SK-N-SH (cell line): Measurements from ENCODE around the gene TRAPPC13. TPM values are rescaled to one million over a fixed set of nuclear protein-coding genes. Genes with fewer than 3 reads are reported as not detected.
A peak's percentile ranks its signal among the peaks of the same experiment; 100 is the strongest.

Source experiments
- CTCF ChIA-PET: fragments of 300-600, 350-600 bp; formaldehyde crosslinking; extraction: SDS; loops from one replicate; lab custom pipeline; 2021; lab: Yijun Ruan, JAX
- POLR2A ChIA-PET: fragments of 350-600 bp; sonication (Branson Sonifier 250); formaldehyde crosslinking; extraction: SDS; loops from one replicate; lab custom pipeline; 2020; ENCODE audit warnings: antibody characterized with exemption, inconsistent platforms; lab: Yijun Ruan, JAX
- DNase-seq: peaks from one replicate; pipeline ENCODE4 v3.0.0; 2012
- H2AFZ ChIP-seq: fragments of 200-600 bp; sonication (generic); 2 replicates; pipeline ENCODE4 v1.8.1; 2016; ENCODE audit warnings: antibody characterized with exemption, mild to moderate bottlenecking, low read depth
- H3F3A ChIP-seq: fragments of 200-600 bp; sonication (generic); replicated peaks from 2 replicates; pipeline ENCODE3; 2016; ENCODE audit warnings: antibody characterized with exemption, mild to moderate bottlenecking; ENCODE audit not compliant: insufficient read depth
- H3K27ac ChIP-seq, 2 experiments: fragments of 200-500 bp in 1 of 2; fragments of 200-600 bp in 1 of 2; sonication (Bioruptor generic) in 1 of 2; sonication (generic), shearing (Covaris generic) in 1 of 2; 2 replicates each; pipeline versions ENCODE4 v1.5.1 to v1.6.1; 2014 to 2016; ENCODE audit warnings: low read depth in 2 of 2, inconsistent platforms in 1 of 2, low read length in 1 of 2, mild to moderate bottlenecking in 1 of 2, mixed read lengths in 1 of 2
- H3K27me3 ChIP-seq: fragments of 200-600 bp; sonication (generic), shearing (Covaris generic); 2 replicates; pipeline ENCODE4 v1.6.1; 2016; ENCODE audit warnings: mixed run types; ENCODE audit not compliant: insufficient read depth
- H3K36me3 ChIP-seq, 2 experiments: fragments of 200-500 bp in 1 of 2; fragments of 200-600 bp in 1 of 2; sonication (Bioruptor generic) in 1 of 2; sonication (generic) in 1 of 2; replicated peaks in 1 of 2; 2 replicates each; pipeline versions ENCODE3 to v1.5.1; 2014 to 2016; ENCODE audit warnings: low read length in 1 of 2, mild to moderate bottlenecking in 1 of 2; ENCODE audit not compliant: insufficient read depth in 2 of 2, control insufficient read depth in 1 of 2
- H3K4me1 ChIP-seq, 2 experiments: fragments of 200-500 bp in 1 of 2; fragments of 200-600 bp in 1 of 2; sonication (Bioruptor generic) in 1 of 2; sonication (generic), shearing (Covaris generic) in 1 of 2; 2 replicates each; pipeline versions ENCODE4 v1.5.1 to v1.6.1; 2014 to 2016; ENCODE audit warnings: low read depth in 1 of 2, low read length in 1 of 2, mixed run types in 1 of 2; ENCODE audit not compliant: insufficient read depth in 2 of 2, control insufficient read depth in 1 of 2
- H3K4me2 ChIP-seq: fragments of 200-600 bp; sonication (generic), shearing (Covaris generic); 2 replicates; pipeline ENCODE4 v1.6.1; 2017; ENCODE audit warnings: mixed run types
- H3K4me3 ChIP-seq, 2 experiments: fragments of 200-500 bp in 1 of 2; fragments of 200-600 bp in 1 of 2; sonication (Bioruptor generic) in 1 of 2; sonication (generic), shearing (Covaris generic) in 1 of 2; 2 replicates each; pipeline versions ENCODE4 v1.5.1 to v1.8.1; 2014 to 2016; ENCODE audit warnings: low read depth in 2 of 2, inconsistent platforms in 1 of 2, low read length in 1 of 2, mild to moderate bottlenecking in 1 of 2, mixed read lengths in 1 of 2, moderate library complexity in 1 of 2
- H3K79me2 ChIP-seq: fragments of 200-600 bp; sonication (generic); 2 replicates; pipeline ENCODE4 v1.8.1; 2017; ENCODE audit warnings: mild to moderate bottlenecking; ENCODE audit not compliant: insufficient read depth
- H3K9ac ChIP-seq: fragments of 200-600 bp; sonication (generic); 2 replicates; pipeline ENCODE4 v1.6.1; 2017; ENCODE audit warnings: mixed run types
- H3K9me2 ChIP-seq: fragments of 200-600 bp; sonication (generic); 2 replicates; pipeline ENCODE4 v1.6.1; 2017; ENCODE audit warnings: mixed run types
- H3K9me3 ChIP-seq: fragments of 200-600 bp; sonication (generic); 2 replicates; pipeline ENCODE4 v1.6.1; 2017; ENCODE audit warnings: mixed run types, mild to moderate bottlenecking, moderate library complexity
- H4K20me1 ChIP-seq: fragments of 200-600 bp; sonication (generic); 2 replicates; pipeline ENCODE4 v1.6.1; 2017; ENCODE audit warnings: mild to moderate bottlenecking, mixed run types; ENCODE audit not compliant: insufficient read depth
- CHD2 ChIP-seq: fragments of 150-350 bp; IDR thresholded peaks from 2 replicates; pipeline ENCODE4 v1.6.1; 2018; ENCODE audit warnings: low read length; ENCODE audit not compliant: partially characterized antibody
- ELF1 ChIP-seq: IDR thresholded peaks from 2 replicates; pipeline ENCODE4 v1.4.0; 2012
- EP300 ChIP-seq, 2 experiments: IDR thresholded peaks; 2 replicates each; pipeline versions ENCODE4 v1.4.0 to v1.6.1; 2012; ENCODE audit warnings: borderline replicate concordance in 1 of 2, low read depth in 1 of 2, low read length in 1 of 2
- FOXJ3 ChIP-seq: sonication (generic); formaldehyde crosslinking; IDR thresholded peaks from 2 replicates; pipeline ENCODE4 v1.5.1; 2020; ENCODE audit warnings: mild to moderate bottlenecking, missing genetic modification reagents
- FOXM1 ChIP-seq: IDR thresholded peaks from 2 replicates; pipeline ENCODE4 v1.4.0; 2012; ENCODE audit warnings: low read depth, mild to moderate bottlenecking
- GABPA ChIP-seq: IDR thresholded peaks from 2 replicates; pipeline ENCODE4 v1.4.0; 2012; ENCODE audit warnings: low read depth, mild to moderate bottlenecking
- GATA2 ChIP-seq: sonication (generic); formaldehyde crosslinking; IDR thresholded peaks from 2 replicates; pipeline ENCODE4 v1.5.0; 2020; ENCODE audit warnings: mild to moderate bottlenecking, missing genetic modification reagents
- MEF2A ChIP-seq: IDR thresholded peaks from 2 replicates; pipeline ENCODE4 v1.4.0; 2012; ENCODE audit warnings: low read depth, borderline replicate concordance
- MXI1 ChIP-seq: IDR thresholded peaks from 2 replicates; pipeline ENCODE4 v1.6.1; 2012; ENCODE audit warnings: mild to moderate bottlenecking, low read depth, low read length, improper control_type of control experiment
- NFIC ChIP-seq: IDR thresholded peaks from 2 replicates; pipeline ENCODE4 v1.4.0; 2012; ENCODE audit warnings: borderline replicate concordance
- POLR2AphosphoS5 ChIP-seq: IDR thresholded peaks from 2 replicates; pipeline ENCODE4 v1.6.1; 2012; ENCODE audit warnings: low read depth, low read length
- RAD21 ChIP-seq: IDR thresholded peaks from 2 replicates; pipeline ENCODE4 v1.6.1; 2012; ENCODE audit warnings: mild to moderate bottlenecking, low read length
- RCOR1 ChIP-seq: fragments of 150-350 bp; IDR thresholded peaks from 2 replicates; pipeline ENCODE4 v1.6.1; 2017; ENCODE audit warnings: antibody characterized with exemption, low read length
- RFX5 ChIP-seq: IDR thresholded peaks from 2 replicates; pipeline ENCODE4 v1.6.1; 2012; ENCODE audit warnings: mild to moderate bottlenecking, improper control_type of control experiment, low read length
- SIN3A ChIP-seq: IDR thresholded peaks from 2 replicates; pipeline ENCODE4 v1.6.1; 2012; ENCODE audit warnings: low read depth, mild to moderate bottlenecking, low read length, moderate library complexity, borderline replicate concordance
- SMC3 ChIP-seq: IDR thresholded peaks from 2 replicates; pipeline ENCODE4 v1.6.1; 2012; ENCODE audit warnings: low read depth, low read length, improper control_type of control experiment
- TAF1 ChIP-seq: IDR thresholded peaks from 2 replicates; pipeline ENCODE4 v1.6.1; 2012; ENCODE audit warnings: low read depth, mild to moderate bottlenecking, low read length, moderate library complexity, borderline replicate concordance
- TCF12 ChIP-seq: IDR thresholded peaks from 2 replicates; pipeline ENCODE4 v1.4.0; 2012
- TEAD4 ChIP-seq: IDR thresholded peaks from 2 replicates; pipeline ENCODE4 v1.4.0; 2012; ENCODE audit warnings: mild to moderate bottlenecking, borderline replicate concordance; ENCODE audit not compliant: insufficient read depth
- YY1 ChIP-seq: IDR thresholded peaks from 2 replicates; pipeline ENCODE4 v1.4.0; 2012; ENCODE audit warnings: low read depth, mild to moderate bottlenecking
- WGBS: methylation state at CpG from one replicate; pipeline ENCODE4 v1.1.6; 2017; ENCODE audit warnings: low lambda C conversion rate; 5-methylcytosine and 5-hydroxymethylcytosine counted together
- polyA plus RNA-seq, 3 experiments: library from polyadenylated mRNA; depleted of rRNA; stranded (reverse); fragments of >200 nt; gene quantifications; 2 replicates each; pipeline ENCODE4 v1.2.3, GENCODE V29; 2012
- TF ChIP-seq, protein P1 (sequence below): fragments of 200-600 bp; sonication (generic); IDR thresholded peaks from 2 replicates; pipeline ENCODE4 v1.6.1; 2017; ENCODE audit warnings: antibody characterized with exemption, mild to moderate bottlenecking, moderate library complexity
- TF ChIP-seq, protein P2 (sequence below): IDR thresholded peaks from 2 replicates; pipeline ENCODE4; 2012
- TF ChIP-seq, protein P3 (sequence below): IDR thresholded peaks from 2 replicates; pipeline ENCODE4 v1.4.0; 2012; ENCODE audit warnings: low read depth, borderline replicate concordance
- TF ChIP-seq, protein P4 (sequence below): IDR thresholded peaks from 2 replicates; pipeline ENCODE4 v1.4.0; 2012; ENCODE audit warnings: low read depth
- TF ChIP-seq, protein P5 (sequence below): IDR thresholded peaks from 2 replicates; pipeline ENCODE4 v1.4.0; 2012; ENCODE audit warnings: low read depth, borderline replicate concordance
- TF ChIP-seq, protein P6 (sequence below): fragments of 150-350 bp; IDR thresholded peaks from 2 replicates; pipeline ENCODE4 v1.6.1; 2016; ENCODE audit warnings: mild to moderate bottlenecking, low read depth, low read length
- TF ChIP-seq, protein P7 (sequence below): fragments of 150-350 bp; IDR thresholded peaks from 2 replicates; pipeline ENCODE4 v1.6.1; 2017; ENCODE audit warnings: antibody characterized with exemption, low read length, low read depth, borderline replicate concordance

TRAPPC13 gene
- polyA plus RNA-seq, 1 of the 3 experiments (the other 2 are of a cell fraction) = 10.7 TPM

DNA sequence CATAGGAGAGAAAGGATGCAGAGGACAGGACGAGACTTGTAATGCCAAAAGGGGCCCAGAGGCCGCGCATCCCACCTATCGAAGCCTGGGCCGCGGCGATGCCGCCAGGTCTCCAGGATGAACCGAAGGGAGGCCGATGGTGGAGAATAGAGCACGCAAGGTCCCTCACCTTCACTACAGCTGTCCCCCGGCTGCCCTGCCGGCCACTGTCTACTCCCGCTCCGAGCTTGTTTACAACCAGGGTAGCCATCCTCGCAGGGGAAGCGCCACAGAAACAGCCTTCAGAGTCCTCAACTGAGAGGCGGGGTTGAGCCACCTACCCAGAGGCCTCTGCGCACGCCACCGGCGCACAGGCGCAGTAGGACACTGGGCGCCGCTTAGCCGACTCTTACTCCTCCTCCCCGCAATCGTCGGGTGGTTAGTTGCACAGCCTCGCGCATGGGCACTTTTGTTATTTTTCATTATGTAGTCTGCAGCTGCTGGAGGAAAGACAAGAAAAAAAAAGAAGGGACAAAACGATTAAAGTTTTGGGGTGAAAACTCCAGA is 729 bp upstream of the TRAPPC13 start, which contains the start of gene TRIM23:
Gene TRIM23 (minus strand): TSS at position 309 of the 546 bp plus-strand sequence. CDS start 59 bp downstream, at position 250.
- peak within 1 kb of the TSS; percentile 77 for H3K9ac ChIP-seq
- POLR2A ChIA-PET = interaction anchor here (0.6 to 1.0 kb wide), 3 partner anchors 60 to 516 kb away, joined by 3 to 4 read pairs (median 4); partner anchors contain the start of gene PPWD1
- no peaks in the 10 kb centered on the region; the same call in 1 of the 2 replicates for H4K20me1 ChIP-seq
- H2AFZ ChIP-seq = peak within 1 kb of the TSS; percentile 82
- H3K4me1 ChIP-seq = peaks cover 0 to 13% of the 10 kb centered on the region in 2 experiments; a peak in 2 of 4 replicates
- H3K9me2 ChIP-seq = no peaks in the 10 kb centered on the region
- no peaks in the 10 kb centered on the region for H3K9me3 ChIP-seq
- peaks cover 4 to 10% of the 10 kb centered on the region in 2 experiments for H3K36me3 ChIP-seq
- peak within 1 kb of the TSS; percentile 78 to 97 for H3K4me3 ChIP-seq
- H3K79me2 ChIP-seq = peaks cover 92% of the 10 kb centered on the region
- H3K27ac ChIP-seq = peak within 1 kb of the TSS; percentile 90 to 96
- no peaks in the 10 kb centered on the region for H3K27me3 ChIP-seq
- DNase-seq = peak; percentile 86
- under 1% methylated on average over 32 of the region's 32 CpGs for WGBS
- H3K4me2 ChIP-seq = peak within 1 kb of the TSS; percentile 89
- CTCF ChIA-PET = interaction anchor here (0.6 to 1.3 kb wide), 3 partner anchors 12 to 569 kb away, joined by 3 read pairs; no protein-coding TSS in a partner anchor
- no peaks in the 10 kb centered on the region for H3F3A ChIP-seq
- TF ChIP-seq EP300 (IDR thresholded peaks at IDR 0.05; ENCODE audit: borderline replicate concordance in 1 of 2, low read depth in 1 of 2, low read length in 1 of 2) = no peak
- no peak for TF ChIP-seq TCF12
- no peak for TF ChIP-seq GATA2 (CRISPR knock-in tag)
- no peak for TF ChIP-seq SMC3
- peak; percentile 85 for TF ChIP-seq POLR2AphosphoS5
- no peak for TF ChIP-seq CHD2
- no peak for TF ChIP-seq GABPA
- no peak for TF ChIP-seq YY1
- TF ChIP-seq RCOR1 = no peak
- TF ChIP-seq, protein P1, sequence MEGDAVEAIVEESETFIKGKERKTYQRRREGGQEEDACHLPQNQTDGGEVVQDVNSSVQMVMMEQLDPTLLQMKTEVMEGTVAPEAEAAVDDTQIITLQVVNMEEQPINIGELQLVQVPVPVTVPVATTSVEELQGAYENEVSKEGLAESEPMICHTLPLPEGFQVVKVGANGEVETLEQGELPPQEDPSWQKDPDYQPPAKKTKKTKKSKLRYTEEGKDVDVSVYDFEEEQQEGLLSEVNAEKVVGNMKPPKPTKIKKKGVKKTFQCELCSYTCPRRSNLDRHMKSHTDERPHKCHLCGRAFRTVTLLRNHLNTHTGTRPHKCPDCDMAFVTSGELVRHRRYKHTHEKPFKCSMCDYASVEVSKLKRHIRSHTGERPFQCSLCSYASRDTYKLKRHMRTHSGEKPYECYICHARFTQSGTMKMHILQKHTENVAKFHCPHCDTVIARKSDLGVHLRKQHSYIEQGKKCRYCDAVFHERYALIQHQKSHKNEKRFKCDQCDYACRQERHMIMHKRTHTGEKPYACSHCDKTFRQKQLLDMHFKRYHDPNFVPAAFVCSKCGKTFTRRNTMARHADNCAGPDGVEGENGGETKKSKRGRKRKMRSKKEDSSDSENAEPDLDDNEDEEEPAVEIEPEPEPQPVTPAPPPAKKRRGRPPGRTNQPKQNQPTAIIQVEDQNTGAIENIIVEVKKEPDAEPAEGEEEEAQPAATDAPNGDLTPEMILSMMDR = peak; percentile 15; the same call in 1 of the 2 replicates
- no peak for TF ChIP-seq FOXJ3 (CRISPR knock-in tag)
- TF ChIP-seq, protein P2, sequence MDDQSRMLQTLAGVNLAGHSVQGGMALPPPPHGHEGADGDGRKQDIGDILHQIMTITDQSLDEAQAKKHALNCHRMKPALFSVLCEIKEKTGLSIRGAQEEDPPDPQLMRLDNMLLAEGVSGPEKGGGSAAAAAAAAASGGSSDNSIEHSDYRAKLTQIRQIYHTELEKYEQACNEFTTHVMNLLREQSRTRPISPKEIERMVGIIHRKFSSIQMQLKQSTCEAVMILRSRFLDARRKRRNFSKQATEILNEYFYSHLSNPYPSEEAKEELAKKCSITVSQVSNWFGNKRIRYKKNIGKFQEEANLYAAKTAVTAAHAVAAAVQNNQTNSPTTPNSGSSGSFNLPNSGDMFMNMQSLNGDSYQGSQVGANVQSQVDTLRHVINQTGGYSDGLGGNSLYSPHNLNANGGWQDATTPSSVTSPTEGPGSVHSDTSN = no peak
- TF ChIP-seq, protein P3, sequence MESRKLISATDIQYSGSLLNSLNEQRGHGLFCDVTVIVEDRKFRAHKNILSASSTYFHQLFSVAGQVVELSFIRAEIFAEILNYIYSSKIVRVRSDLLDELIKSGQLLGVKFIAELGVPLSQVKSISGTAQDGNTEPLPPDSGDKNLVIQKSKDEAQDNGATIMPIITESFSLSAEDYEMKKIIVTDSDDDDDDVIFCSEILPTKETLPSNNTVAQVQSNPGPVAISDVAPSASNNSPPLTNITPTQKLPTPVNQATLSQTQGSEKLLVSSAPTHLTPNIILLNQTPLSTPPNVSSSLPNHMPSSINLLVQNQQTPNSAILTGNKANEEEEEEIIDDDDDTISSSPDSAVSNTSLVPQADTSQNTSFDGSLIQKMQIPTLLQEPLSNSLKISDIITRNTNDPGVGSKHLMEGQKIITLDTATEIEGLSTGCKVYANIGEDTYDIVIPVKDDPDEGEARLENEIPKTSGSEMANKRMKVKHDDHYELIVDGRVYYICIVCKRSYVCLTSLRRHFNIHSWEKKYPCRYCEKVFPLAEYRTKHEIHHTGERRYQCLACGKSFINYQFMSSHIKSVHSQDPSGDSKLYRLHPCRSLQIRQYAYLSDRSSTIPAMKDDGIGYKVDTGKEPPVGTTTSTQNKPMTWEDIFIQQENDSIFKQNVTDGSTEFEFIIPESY = no peak
- TF ChIP-seq FOXM1 = no peak
- TF ChIP-seq NFIC = no peak
- TF ChIP-seq, protein P4, sequence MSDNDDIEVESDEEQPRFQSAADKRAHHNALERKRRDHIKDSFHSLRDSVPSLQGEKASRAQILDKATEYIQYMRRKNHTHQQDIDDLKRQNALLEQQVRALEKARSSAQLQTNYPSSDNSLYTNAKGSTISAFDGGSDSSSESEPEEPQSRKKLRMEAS = no peak
- TF ChIP-seq MEF2A = no peak
- no peak for TF ChIP-seq TEAD4
- TF ChIP-seq, protein P5, sequence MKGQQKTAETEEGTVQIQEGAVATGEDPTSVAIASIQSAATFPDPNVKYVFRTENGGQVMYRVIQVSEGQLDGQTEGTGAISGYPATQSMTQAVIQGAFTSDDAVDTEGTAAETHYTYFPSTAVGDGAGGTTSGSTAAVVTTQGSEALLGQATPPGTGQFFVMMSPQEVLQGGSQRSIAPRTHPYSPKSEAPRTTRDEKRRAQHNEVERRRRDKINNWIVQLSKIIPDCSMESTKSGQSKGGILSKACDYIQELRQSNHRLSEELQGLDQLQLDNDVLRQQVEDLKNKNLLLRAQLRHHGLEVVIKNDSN = no peak
- TF ChIP-seq SIN3A = peak; percentile 84
- no peak for TF ChIP-seq RFX5
- no peak for TF ChIP-seq ELF1
- no peak for TF ChIP-seq RAD21
- peak; percentile 59 for TF ChIP-seq TAF1
- TF ChIP-seq, protein P6, sequence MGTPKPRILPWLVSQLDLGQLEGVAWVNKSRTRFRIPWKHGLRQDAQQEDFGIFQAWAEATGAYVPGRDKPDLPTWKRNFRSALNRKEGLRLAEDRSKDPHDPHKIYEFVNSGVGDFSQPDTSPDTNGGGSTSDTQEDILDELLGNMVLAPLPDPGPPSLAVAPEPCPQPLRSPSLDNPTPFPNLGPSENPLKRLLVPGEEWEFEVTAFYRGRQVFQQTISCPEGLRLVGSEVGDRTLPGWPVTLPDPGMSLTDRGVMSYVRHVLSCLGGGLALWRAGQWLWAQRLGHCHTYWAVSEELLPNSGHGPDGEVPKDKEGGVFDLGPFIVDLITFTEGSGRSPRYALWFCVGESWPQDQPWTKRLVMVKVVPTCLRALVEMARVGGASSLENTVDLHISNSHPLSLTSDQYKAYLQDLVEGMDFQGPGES = no peak
- TF ChIP-seq MXI1 = peak; percentile 61; the same call in 1 of the 2 replicates
- TF ChIP-seq, protein P7, sequence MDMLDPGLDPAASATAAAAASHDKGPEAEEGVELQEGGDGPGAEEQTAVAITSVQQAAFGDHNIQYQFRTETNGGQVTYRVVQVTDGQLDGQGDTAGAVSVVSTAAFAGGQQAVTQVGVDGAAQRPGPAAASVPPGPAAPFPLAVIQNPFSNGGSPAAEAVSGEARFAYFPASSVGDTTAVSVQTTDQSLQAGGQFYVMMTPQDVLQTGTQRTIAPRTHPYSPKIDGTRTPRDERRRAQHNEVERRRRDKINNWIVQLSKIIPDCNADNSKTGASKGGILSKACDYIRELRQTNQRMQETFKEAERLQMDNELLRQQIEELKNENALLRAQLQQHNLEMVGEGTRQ = no peak
